Liver (tissue), 9 donors: ENCODE data around the gene PALLD. TPM values are rescaled to one million over a fixed set of nuclear protein-coding genes. Genes with fewer than 3 reads are reported as not detected.

Experiments used
- DNase-seq: peaks from one replicate; pipeline ENCODE4 v3.0.0-alpha.2; 2017; ENCODE audit warnings: low spot score
- H3K27ac ChIP-seq, 2 donors: one replicate each; pipeline ENCODE4 v1.7.0; 2013; ENCODE audit warnings: inconsistent platforms in 2 of 2, low read length in 2 of 2, control low read depth in 1 of 2, low read depth in 1 of 2, mild to moderate bottlenecking in 1 of 2
- H3K27me3 ChIP-seq, 4 donors: one replicate each; pipeline versions ENCODE4 v1.6.1 to v1.7.0; 2013; ENCODE audit warnings: low read length in 3 of 4, inconsistent platforms in 1 of 4, mild to moderate bottlenecking in 1 of 4, moderate library complexity in 1 of 4; ENCODE audit not compliant: control insufficient read depth in 4 of 4, insufficient read depth in 4 of 4
- H3K36me3 ChIP-seq, 4 donors: one replicate each; pipeline versions ENCODE4 v1.6.1 to v1.7.0; 2013; ENCODE audit warnings: low read length in 3 of 4, mild to moderate bottlenecking in 3 of 4, low read depth in 1 of 4, moderate library complexity in 1 of 4; ENCODE audit not compliant: control insufficient read depth in 4 of 4, insufficient read depth in 3 of 4
- H3K4me1 ChIP-seq, 4 donors: one replicate each; pipeline versions ENCODE4 v1.6.1 to v1.7.0; 2013; ENCODE audit warnings: low read length in 3 of 4, mild to moderate bottlenecking in 3 of 4, moderate library complexity in 1 of 4; ENCODE audit not compliant: control insufficient read depth in 4 of 4, insufficient read depth in 4 of 4
- H3K4me3 ChIP-seq, 3 donors: one replicate each; pipeline versions ENCODE4 v1.6.1 to v1.7.0; 2013; ENCODE audit warnings: low read length in 3 of 3, control low read depth in 1 of 3, low read depth in 1 of 3, mild to moderate bottlenecking in 1 of 3
- H3K9ac ChIP-seq, 2 donors: one replicate each; pipeline ENCODE4 v1.7.0; 2013; ENCODE audit warnings: low read length in 2 of 2, mild to moderate bottlenecking in 2 of 2, moderate library complexity in 2 of 2, control low read depth in 1 of 2, low read depth in 1 of 2
- H3K9me3 ChIP-seq, 4 donors: one replicate each; pipeline versions ENCODE4 v1.6.1 to v1.7.0; 2013; ENCODE audit warnings: low read length in 3 of 4; ENCODE audit not compliant: control insufficient read depth in 4 of 4
- EGR1 ChIP-seq, 2 donors: IDR thresholded peaks; 2 replicates each; pipeline ENCODE4 v1.6.1; 2016 to 2018; ENCODE audit warnings: antibody characterized with exemption in 2 of 2, low read depth in 2 of 2
- FOXA2 ChIP-seq: IDR thresholded peaks from 2 replicates; pipeline ENCODE4 v1.6.1; 2016; ENCODE audit warnings: antibody characterized with exemption
- HNF4A ChIP-seq, 2 donors: conservative IDR thresholded peaks; 2 replicates each; pipeline ENCODE4 v1.6.1; 2016; ENCODE audit warnings: antibody characterized with exemption in 2 of 2, mild to moderate bottlenecking in 2 of 2
- HNF4G ChIP-seq: IDR thresholded peaks from 2 replicates; pipeline ENCODE4 v1.6.1; 2016; ENCODE audit warnings: antibody characterized with exemption
- JUND ChIP-seq, 2 donors: IDR thresholded peaks; 2 replicates each; pipeline ENCODE4 v1.6.1; 2016; ENCODE audit warnings: antibody characterized with exemption in 2 of 2
- NR2F2 ChIP-seq: IDR thresholded peaks from 2 replicates; pipeline ENCODE4 v1.6.1; 2016; ENCODE audit warnings: antibody characterized with exemption
- RAD21 ChIP-seq, 2 donors: IDR thresholded peaks; 2 replicates each; pipeline ENCODE4 v1.6.1; 2016; ENCODE audit warnings: antibody characterized with exemption in 2 of 2, mild to moderate bottlenecking in 2 of 2
- RXRA ChIP-seq, 2 donors: IDR thresholded peaks; 2 replicates each; pipeline ENCODE4 v1.6.1; 2017 to 2018; ENCODE audit warnings: antibody characterized with exemption in 2 of 2, mild to moderate bottlenecking in 1 of 2
- SP1 ChIP-seq: IDR thresholded peaks from 2 replicates; pipeline ENCODE4 v1.6.1; 2018; ENCODE audit warnings: antibody characterized with exemption, mild to moderate bottlenecking
- TAF1 ChIP-seq: conservative IDR thresholded peaks from 2 replicates; pipeline ENCODE4 v1.6.1; 2016; ENCODE audit warnings: antibody characterized with exemption, mild to moderate bottlenecking
- YY1 ChIP-seq: IDR thresholded peaks from 2 replicates; pipeline ENCODE4 v1.6.1; 2016; ENCODE audit warnings: antibody characterized with exemption, mild to moderate bottlenecking
- WGBS: extraction: QIAGEN DNeasy Blood & Tissue Kit; methylation state at CpG from one replicate; pipeline ENCODE4 v1.1.7; 2013; 5-methylcytosine and 5-hydroxymethylcytosine counted together
- polyA plus RNA-seq, 2 donors: library from polyadenylated mRNA; stranded (reverse) in 1 of 2; unstranded in 1 of 2; fragments of 200-250 nt in 1 of 2; fragments of >200 nt in 1 of 2; fragmentation: Nextera tagmentation in 1 of 2; extraction: Ambion mirVana in 1 of 2; gene quantifications; one replicate each; pipeline versions ENCODE4 v1.2.1 to v1.2.3, GENCODE V29; 2013 to 2015
- total RNA-seq, 2 donors: library from RNA; depleted of rRNA; stranded (reverse); fragments of >200 nt; gene quantifications; one replicate each; pipeline ENCODE4 v1.2.3, GENCODE V29; 2014
- TF ChIP-seq, protein P1 (sequence below): IDR thresholded peaks from 2 replicates; pipeline ENCODE4 v1.6.1; 2016; ENCODE audit warnings: antibody characterized with exemption
- TF ChIP-seq, protein P2 (sequence below): fragments of 150-350 bp; IDR thresholded peaks from 2 replicates; pipeline ENCODE4 v1.5.1; 2017; ENCODE audit warnings: improper control_type of control experiment, low read depth, low read length; ENCODE audit not compliant: missing input control
- TF ChIP-seq, protein P3 (sequence below): IDR thresholded peaks from 2 replicates; pipeline ENCODE4 v1.6.1; 2016; ENCODE audit warnings: antibody characterized with exemption, mild to moderate bottlenecking
- TF ChIP-seq, protein P4 (sequence below): IDR thresholded peaks from 2 replicates; pipeline ENCODE4 v1.6.1; 2016; ENCODE audit warnings: antibody characterized with exemption
- TF ChIP-seq, protein P5 (sequence below): IDR thresholded peaks from 2 replicates; pipeline ENCODE4 v1.6.1; 2016; ENCODE audit warnings: antibody characterized with exemption
- donor health status: healthy.
- donor health status: healthy.
- donor health status: healthy.
- donor health status: healthy.
- donor health status: healthy.

Gene PALLD
- total and polyA plus RNA-seq, 4 donors, result 9.0 to 26.3 (median 14.7) TPM

DNA sequence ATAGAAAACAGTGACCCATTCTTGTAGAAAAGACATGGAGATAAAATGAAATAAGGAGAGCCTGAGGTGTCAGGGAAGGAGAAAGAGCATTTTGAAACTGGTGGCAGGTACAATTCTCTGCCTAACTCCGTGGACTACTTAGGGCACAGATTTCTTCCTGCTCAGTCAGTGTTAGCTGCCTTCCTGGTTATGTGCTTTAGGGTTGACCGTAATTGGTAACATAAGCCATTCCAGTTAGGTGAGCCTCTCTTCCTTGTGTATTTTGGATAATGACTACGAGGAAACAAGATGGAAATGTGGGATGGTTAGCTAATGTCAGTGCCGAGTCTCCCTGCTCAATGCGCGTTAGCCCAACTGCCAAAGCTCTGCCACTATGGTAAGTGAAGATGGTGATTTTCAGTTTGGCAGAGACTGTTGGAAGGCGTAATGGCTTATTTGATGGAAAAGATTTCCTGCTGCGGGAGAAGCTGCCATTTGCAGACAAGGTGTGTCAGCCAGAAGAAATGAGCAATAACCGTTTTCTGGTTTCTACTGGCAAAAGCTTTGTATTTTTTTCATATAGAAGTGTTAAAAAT, 339.1 kb downstream of the PALLD start:
- 96% methylated on average over 9 of the region's 9 CpGs for WGBS
- Histone ChIP-seq H3K9ac (no peak overlapping the region), H3K27ac (no peak overlapping the region), H3K4me1 (peaks cover 0 to 12% (median 9%) of the 10 kb centered on the region in 4 donors), H3K9me3 (no peaks in the 10 kb centered on the region), H3K4me3 (no peak overlapping the region), H3K36me3 (no peaks in the 10 kb centered on the region), H3K27me3 (no peaks in the 10 kb centered on the region)
- DNase-seq, result no peak
- no peak for TF ChIP-seq HNF4A (conservative IDR thresholded peaks at IDR 0.05)
- TF ChIP-seq, protein P1, sequence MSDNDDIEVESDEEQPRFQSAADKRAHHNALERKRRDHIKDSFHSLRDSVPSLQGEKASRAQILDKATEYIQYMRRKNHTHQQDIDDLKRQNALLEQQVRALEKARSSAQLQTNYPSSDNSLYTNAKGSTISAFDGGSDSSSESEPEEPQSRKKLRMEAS, result no peak
- TF ChIP-seq FOXA2, result no peak
- no peak for TF ChIP-seq EGR1 (IDR thresholded peaks at IDR 0.05; ENCODE audit: low read depth in 2 of 2)
- no peak for TF ChIP-seq YY1
- no peak for TF ChIP-seq TAF1
- TF ChIP-seq, protein P2, sequence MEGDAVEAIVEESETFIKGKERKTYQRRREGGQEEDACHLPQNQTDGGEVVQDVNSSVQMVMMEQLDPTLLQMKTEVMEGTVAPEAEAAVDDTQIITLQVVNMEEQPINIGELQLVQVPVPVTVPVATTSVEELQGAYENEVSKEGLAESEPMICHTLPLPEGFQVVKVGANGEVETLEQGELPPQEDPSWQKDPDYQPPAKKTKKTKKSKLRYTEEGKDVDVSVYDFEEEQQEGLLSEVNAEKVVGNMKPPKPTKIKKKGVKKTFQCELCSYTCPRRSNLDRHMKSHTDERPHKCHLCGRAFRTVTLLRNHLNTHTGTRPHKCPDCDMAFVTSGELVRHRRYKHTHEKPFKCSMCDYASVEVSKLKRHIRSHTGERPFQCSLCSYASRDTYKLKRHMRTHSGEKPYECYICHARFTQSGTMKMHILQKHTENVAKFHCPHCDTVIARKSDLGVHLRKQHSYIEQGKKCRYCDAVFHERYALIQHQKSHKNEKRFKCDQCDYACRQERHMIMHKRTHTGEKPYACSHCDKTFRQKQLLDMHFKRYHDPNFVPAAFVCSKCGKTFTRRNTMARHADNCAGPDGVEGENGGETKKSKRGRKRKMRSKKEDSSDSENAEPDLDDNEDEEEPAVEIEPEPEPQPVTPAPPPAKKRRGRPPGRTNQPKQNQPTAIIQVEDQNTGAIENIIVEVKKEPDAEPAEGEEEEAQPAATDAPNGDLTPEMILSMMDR, result no peak
- no peak for TF ChIP-seq JUND (IDR thresholded peaks at IDR 0.05)
- TF ChIP-seq, protein P3, sequence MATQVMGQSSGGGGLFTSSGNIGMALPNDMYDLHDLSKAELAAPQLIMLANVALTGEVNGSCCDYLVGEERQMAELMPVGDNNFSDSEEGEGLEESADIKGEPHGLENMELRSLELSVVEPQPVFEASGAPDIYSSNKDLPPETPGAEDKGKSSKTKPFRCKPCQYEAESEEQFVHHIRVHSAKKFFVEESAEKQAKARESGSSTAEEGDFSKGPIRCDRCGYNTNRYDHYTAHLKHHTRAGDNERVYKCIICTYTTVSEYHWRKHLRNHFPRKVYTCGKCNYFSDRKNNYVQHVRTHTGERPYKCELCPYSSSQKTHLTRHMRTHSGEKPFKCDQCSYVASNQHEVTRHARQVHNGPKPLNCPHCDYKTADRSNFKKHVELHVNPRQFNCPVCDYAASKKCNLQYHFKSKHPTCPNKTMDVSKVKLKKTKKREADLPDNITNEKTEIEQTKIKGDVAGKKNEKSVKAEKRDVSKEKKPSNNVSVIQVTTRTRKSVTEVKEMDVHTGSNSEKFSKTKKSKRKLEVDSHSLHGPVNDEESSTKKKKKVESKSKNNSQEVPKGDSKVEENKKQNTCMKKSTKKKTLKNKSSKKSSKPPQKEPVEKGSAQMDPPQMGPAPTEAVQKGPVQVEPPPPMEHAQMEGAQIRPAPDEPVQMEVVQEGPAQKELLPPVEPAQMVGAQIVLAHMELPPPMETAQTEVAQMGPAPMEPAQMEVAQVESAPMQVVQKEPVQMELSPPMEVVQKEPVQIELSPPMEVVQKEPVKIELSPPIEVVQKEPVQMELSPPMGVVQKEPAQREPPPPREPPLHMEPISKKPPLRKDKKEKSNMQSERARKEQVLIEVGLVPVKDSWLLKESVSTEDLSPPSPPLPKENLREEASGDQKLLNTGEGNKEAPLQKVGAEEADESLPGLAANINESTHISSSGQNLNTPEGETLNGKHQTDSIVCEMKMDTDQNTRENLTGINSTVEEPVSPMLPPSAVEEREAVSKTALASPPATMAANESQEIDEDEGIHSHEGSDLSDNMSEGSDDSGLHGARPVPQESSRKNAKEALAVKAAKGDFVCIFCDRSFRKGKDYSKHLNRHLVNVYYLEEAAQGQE, result no peak
- TF ChIP-seq, protein P4, sequence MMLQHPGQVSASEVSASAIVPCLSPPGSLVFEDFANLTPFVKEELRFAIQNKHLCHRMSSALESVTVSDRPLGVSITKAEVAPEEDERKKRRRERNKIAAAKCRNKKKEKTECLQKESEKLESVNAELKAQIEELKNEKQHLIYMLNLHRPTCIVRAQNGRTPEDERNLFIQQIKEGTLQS, result no peak
- no peak for TF ChIP-seq NR2F2
- TF ChIP-seq, protein P5, sequence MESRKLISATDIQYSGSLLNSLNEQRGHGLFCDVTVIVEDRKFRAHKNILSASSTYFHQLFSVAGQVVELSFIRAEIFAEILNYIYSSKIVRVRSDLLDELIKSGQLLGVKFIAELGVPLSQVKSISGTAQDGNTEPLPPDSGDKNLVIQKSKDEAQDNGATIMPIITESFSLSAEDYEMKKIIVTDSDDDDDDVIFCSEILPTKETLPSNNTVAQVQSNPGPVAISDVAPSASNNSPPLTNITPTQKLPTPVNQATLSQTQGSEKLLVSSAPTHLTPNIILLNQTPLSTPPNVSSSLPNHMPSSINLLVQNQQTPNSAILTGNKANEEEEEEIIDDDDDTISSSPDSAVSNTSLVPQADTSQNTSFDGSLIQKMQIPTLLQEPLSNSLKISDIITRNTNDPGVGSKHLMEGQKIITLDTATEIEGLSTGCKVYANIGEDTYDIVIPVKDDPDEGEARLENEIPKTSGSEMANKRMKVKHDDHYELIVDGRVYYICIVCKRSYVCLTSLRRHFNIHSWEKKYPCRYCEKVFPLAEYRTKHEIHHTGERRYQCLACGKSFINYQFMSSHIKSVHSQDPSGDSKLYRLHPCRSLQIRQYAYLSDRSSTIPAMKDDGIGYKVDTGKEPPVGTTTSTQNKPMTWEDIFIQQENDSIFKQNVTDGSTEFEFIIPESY, result no peak
- no peak for TF ChIP-seq HNF4G
- no peak for TF ChIP-seq SP1
- TF ChIP-seq RXRA (IDR thresholded peaks at IDR 0.05), result no peak

DNA sequence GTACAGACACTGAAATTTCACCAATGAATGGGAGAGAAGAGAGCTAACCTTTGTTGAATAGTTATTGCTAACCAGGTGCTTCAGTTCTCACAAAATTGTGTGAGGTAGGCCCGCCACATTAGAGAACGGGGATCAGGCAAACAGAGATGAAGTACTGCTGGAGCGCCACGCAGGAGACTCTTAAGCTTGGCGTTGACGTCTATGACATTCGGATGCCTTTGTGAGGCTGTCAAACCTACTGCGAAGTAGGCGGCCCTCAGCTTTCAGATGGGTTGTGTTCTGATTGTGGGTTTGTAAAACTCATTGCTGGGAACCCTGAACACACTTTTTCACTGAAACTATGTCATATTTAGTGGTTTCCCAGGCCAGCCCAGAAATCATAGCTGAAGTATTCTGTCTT, 339.6 kb downstream of the PALLD start:
- 90% methylated on average over 9 of the region's 9 CpGs for WGBS
- Histone ChIP-seq H3K9ac (no peak overlapping the region), H3K27ac (no peak overlapping the region), H3K27me3 (no peaks in the 10 kb centered on the region), H3K36me3 (no peaks in the 10 kb centered on the region), H3K9me3 (no peaks in the 10 kb centered on the region), H3K4me1 (peaks cover 0 to 17% (median 11%) of the 10 kb centered on the region in 4 donors), H3K4me3 (no peak overlapping the region)
- no peak for DNase-seq
- TF ChIP-seq, protein P2, result no peak
- no peak for TF ChIP-seq FOXA2
- TF ChIP-seq RAD21 (IDR thresholded peaks at IDR 0.05), result no peak
